Activated CD4-positive, alpha-beta T cell treated with anti-CD3 and anti-CD28 coated beads, Interleukin-10, Interleukin-2, amounts not matched to agents 100 ng/mL and 50 ng/mL, durations not matched to agents 16 hours and 8 hours (primary cell): ENCODE data around the gene MAPRE2.
"Not testable (repeated sequence)": the region's sequence is repeated elsewhere in the genome, so short reads cannot be mapped to it uniquely, and the experiment has no call there.

Source experiments
- DNase-seq: peaks from one replicate; pipeline ENCODE4 v3.0.0-alpha.2; 2020

The MAPRE2 gene

DNA sequence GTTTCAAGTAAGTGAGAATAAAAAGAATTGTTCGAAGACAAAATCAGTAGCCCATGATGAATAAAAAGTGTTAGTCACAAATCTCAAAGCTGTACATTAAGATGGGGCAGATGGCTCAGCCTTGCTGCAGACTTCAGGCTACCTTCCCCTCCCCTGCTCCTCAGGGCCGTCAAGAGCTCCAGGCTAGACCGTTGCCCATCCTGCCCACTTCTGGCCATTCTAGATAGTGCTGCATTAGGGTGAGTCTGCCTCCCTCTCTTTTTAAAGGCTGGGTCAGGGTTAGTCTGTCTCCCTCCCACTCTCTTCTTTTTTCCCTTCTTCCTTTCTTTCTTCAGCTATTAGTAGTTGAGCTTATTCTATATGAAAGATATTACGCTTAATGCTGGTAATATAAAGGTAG lies 86.0 kb downstream of the MAPRE2 start:
- no peak for DNase-seq

DNA sequence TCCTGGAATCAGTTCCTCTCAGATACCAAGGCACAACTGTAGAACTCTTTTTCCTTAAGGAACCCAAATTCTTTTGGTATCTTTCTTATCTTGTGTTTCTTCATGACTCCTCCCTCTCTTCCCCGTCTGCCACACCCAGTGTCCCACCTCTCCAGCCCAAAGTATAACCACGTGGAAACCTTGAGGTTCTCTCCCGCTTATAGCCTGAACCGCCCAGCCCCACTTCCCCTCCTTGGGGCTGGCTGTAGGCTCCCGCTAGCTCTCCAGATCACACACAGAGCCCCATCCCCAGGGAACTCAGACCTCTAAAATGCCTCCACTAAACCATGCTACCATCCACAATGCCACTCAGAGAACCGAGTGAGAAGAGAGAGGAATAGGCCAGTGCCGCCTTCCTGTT lies 87.5 kb downstream of the MAPRE2 start:
- no peak for DNase-seq

DNA sequence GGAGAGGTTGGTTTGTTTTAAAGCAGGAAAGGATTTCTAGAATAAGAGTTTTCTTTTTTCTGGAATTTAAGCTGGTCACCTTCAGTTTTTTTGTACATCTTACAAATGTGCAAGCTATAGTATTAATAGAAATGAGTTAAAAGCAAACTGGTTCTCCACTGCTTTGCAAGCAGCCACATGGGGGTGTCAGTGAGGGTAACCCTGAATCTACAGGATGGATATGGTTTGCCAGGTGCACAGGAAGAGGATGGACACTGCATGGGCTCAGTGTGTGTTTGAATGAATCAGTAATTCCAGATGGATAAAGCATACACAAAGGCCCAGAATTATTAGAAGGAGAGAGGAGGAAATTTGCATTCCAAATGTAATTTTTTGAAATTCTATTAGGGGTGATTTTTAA lies 89.0 kb downstream of the MAPRE2 start:
- no peak for DNase-seq

DNA sequence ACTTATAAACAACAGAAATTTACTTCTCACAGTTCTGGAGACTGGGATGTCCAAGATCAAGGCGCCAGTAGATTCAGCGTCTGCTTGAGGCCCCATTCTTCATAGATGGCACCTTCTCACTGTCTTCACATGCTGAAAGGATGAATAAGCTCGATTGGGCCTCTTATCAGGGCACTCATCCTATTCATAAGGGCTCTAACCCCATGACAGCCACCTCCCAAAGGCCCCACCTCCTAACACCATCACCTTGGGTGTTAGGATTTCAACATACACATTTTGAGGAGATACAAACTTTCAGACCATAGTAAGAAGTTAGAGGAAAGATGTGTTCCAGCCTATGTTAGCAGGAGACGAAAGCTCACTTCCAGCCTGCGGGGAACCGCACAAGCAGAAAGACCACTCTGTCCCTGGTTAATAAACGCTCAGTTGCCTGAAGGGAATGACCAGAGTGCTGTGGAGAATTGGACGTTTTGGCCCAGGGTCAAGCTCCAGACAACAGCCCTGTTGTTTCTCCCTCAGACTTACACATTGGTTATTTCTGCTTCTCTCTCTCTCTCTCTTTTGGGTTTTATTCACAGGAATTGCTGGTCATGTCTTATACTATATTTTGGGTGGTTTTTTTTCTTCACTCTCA lies 90.3 kb downstream of the MAPRE2 start:
- no peak for DNase-seq

DNA sequence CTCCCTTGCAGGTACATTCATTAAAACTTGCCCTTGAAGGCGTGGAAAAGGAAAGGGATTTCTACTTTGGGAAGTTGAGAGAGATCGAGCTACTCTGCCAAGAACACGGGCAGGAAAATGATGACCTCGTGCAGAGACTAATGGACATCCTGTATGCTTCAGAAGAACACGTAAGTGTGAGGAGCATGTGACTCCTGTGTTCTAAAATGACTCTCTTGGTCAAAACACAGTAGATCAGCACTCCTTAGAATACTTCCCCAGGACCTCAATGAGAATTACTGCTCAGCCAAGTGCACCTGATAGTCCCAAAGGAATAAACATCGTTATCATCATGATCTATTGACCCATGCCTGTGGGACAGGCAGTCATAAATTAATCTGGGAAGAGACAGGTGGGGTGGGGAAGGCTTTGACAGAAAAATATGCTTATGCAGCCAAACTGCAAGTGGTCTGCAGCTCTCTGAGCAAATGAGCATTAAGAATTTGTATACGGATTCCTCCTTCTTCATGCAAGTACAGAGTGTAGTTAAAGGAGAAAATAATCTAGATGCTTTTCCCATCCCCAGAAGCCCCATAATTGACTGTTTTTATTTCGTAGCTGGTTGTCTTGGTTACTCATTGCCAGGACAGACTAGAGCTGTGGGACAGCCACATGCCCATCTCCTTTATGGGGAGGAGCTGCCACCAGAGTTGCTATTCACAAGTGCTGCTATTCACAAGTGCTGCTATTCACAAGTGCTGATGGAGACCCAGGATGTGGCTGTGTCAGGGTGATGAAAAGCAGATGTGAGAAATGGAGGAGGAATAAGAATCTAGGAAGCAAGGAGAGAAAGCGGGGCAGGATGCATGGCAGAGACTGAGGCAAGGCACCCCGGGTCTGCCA lies 91.0 kb downstream of the MAPRE2 start:
- DNase-seq, result no peak

DNA sequence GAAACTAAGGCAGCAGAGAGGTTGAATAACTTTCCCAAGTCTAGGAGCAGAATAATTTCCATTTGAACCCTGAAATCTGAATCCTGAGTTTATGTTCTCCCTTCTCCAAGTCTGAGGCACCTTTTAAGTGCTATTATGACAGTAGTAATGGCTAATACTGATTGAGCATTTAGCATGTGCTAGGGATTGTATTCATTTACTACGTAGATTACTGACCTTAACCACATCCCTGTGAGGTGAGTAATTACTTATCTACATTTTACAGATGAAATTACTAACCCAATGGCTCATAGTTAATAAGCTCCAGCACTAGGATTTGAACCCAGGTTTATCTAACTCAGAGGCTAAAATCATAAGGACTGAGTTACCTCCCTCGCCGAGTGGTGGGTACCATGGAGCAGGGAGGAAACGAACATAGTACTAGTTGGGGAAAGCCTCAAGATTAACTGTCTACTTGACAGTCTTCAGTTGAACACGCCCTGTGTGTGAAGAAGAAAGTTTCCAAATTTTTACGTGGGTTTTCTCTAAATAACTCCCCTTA lies 93.0 kb downstream of the MAPRE2 start:
- DNase-seq, result peak; percentile 18

DNA sequence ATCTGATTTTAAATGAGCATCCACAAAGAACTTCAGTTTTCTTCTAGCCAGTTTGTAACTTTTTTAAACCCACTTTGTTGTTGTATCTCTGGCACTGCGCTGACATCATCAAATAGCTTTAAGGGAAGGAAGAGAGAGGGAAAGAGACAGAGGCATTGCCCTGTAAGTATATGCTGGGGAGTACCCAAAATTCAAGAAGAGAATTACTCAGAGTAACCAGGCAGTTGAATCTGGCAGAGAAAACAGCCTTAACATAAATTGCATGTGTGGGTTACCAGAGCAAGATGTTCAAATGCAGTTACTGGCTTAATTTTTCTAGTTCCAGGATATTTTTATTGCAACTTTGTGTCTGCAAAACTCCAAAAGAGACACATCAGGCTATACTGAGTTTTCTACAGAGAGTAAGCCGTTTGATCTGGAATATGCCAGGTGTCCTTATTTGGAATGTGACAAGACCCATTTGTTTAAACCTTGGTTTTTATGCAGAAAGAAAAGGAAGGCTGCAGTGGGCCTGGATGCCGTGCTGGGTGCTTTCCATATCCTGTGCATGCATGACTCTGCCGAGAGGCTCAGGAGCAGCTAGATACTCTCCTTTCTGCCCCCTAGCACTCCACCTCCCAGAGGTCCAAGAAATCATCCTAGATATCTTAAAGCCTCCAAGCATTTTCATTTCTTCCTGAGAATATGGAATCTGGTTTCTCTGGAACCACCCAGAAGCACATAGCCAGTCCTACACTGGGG lies 93.7 kb downstream of the MAPRE2 start:
- no peak for DNase-seq

DNA sequence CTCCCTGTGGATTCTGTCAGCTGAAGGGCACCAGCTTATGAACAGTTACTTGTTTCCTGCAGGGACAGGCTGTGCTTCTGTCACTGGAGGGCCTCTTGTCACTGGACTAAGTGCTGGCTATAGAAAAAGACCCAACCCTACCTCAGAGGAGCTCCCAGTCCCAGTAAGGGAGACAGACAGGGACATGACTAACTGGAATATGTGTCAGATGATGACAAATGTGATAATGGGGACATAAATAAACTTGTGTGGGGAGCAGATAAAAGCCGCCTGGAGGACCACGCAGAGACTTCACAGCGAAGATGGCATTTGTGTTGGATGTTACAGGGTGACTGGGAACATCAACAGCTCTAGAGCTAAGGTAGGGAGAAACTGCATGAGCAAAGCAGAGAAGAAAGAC lies 95.0 kb downstream of the MAPRE2 start:
- no peak for DNase-seq

DNA sequence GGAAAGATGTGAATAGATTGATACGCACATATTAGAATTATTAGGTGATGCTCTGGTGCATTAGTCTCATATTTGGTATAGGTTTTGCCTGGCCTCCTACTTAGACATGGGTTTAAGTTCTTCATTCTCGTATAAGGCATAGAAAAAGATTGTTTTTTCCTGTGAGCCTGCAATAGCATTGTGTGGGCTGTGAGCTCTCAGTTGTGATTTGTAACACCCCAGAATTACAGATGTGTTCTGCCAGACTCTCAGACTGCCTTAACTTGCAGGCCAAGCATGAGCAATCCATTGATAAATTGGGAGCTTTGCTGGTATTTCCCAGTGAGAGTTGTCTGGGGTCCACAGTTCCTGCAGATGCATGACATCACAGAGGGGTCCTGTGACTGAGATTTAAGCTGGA lies 95.7 kb downstream of the MAPRE2 start:
- no peak for DNase-seq

DNA sequence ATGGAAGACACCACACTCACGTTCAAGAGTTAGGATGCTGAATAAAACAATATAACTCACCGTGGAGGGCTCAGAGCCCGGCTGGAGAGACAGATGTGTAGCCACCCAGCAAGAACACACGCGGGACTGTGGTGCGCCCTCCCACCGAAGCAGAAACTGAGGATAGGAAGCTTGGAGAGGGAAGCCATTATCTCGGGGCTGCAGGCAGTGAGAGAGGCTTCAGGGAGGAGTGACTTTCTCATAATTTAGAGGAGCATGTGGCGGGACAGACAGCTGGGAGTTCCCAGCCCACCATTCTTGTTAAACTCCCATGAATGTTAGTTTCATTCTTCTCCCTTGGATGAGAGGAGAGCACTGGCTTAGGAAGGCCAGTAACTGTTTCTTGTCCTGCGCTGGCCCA lies 96.4 kb downstream of the MAPRE2 start:
- DNase-seq, result no peak

DNA sequence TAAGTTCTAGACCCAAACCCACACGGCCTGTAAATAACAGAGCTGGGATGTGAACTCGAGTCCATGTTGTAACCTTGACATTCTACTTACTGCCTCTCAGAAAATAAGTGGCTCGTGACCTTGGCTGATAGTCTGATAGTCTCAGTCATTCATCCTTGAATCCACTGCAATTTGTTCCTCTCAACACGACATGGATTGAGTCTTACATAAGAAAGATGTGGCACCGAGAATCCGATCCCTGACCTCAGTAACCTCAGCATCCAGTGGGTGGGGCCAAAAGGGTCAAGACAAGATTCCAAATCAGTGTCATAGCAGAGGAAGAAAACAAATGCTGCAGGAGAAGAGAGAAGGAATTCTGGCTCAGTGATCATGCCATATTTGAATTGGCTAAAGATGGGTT lies 97.6 kb downstream of the MAPRE2 start:
- DNase-seq, result no peak

DNA sequence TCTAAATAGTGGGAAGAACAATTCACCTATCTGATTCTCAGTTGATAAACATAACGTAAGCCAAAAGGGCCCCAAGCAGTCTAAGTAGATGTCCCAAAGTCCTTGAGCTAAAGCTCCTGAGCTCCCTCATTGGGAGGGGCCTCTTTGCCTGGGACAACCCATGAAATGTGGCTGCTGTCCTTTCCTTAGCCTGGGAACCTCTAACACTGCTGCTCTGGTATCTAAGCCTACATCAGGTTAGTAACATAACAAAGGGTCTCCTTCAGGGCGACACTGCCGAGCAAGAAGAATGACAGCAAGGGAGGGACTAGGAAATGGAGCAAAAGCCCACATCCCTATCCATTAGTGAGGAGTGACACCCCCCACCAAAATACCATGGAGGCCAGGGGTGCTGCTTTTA lies 98.3 kb downstream of the MAPRE2 start:
- DNase-seq, result no peak

DNA sequence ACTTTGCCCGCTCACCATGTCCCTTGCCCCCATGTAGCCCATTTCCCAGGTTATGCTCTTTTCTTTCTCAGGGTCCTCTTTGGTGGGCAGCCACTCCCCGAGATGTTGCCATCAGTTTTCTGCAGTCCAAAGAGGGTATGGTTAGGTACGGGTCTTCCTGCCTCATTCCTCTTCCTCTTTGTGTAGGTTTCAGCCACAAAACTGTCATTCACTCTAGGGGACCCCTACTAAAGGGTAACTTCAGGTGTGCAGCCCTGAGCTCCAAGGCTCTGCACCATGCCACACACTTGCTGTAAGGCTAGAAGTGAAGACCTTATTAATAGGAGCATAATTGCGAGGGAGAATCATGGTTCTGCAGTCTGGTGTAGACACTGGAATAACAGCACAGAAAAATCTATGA lies 99.9 kb downstream of the MAPRE2 start:
- DNase-seq, result no peak

DNA sequence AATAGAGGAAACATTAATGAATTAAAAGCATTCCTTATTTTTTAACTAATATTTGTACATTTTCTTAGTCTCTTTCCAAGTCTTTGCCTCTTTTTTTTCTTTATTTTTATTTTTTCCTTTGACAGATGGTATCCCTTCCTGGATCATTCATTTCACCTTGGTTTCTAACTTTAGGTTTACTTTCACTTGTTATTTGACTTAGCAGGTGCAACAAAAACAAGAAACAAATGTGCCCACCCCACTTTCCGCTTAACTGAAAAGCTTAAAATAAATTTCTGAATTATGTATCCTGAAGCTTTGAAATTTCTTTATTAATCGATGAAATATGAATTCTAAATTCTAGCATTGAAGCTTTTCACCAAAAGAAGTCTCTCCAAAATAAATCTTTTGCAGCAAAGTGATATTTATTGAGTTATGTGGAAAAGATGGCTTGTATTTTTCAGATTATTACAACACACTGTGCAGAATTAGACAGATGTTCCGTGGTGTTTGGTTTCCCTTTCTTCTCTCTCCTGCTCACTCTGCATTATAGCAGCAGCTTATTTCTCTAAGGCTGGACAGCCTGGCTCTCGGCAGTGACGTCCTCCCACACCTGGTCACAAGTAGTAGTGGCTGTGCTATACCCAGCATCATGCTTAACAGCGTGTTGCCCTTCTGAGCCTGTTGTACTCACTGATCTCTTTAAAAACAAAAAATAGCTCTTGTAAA lies 100.5 kb downstream of the MAPRE2 start:
- DNase-seq, result no peak

DNA sequence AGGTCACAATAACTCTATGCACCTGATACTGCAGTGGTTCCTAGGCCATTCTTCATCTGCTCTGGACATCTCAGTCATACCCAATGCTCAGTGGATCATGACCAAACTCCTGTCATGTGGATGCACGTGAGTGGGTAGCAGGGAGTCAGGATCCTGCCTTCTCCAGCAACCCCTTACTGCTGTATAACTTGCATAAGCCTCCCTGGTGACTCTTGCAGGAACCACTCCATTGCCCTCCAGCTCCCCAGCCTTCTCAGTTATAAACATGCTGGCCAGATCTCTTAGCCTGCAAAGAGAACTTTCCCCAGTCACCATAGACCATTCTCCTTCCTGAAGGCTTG lies 101.0 kb downstream of the MAPRE2 start:
- no peak for DNase-seq

DNA sequence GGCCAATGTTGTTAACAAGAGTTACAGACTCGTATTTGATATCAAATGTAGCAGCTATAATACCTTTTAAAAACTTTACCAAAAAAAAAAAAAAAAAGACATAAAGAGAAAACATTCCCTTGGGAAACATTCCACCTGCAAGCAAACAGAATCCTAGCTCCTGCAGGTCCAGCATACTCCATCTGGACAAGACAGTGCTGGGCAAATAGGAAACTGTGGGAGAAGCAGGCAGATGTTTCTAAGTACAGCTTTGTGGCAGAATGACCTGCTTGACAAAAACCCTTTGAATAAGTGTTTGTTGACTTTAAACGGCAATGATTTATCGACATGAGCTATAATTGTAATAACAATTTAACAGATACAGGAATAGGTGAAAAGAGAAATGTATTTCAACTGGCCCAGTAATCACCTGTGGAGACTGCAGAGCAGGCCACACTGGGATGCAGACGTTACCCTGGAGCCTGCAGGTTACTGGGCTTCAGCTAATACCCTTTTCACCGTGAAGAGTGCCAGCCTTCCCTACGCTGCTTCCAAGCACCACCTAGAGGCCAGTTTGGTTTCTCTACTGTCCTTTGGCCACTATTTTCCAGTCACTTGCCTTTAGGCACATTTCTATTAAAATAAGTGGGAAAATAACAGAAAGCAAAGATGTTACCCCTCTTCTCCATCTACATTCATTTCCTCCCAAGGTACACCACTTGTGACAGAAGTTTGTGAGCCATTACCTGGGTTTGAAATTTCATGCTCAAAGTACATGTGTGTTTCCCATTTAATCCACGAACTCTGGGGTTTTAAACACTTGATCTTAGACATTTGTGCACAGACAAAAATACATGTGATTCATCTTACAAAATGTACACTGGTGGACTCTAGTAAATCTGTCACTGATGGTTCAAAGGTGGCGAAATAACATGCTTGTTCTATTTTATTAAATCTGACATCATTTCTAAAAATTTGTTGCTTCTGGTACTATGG lies 102.7 kb downstream of the MAPRE2 start:
- DNase-seq, result peak; percentile 38

DNA sequence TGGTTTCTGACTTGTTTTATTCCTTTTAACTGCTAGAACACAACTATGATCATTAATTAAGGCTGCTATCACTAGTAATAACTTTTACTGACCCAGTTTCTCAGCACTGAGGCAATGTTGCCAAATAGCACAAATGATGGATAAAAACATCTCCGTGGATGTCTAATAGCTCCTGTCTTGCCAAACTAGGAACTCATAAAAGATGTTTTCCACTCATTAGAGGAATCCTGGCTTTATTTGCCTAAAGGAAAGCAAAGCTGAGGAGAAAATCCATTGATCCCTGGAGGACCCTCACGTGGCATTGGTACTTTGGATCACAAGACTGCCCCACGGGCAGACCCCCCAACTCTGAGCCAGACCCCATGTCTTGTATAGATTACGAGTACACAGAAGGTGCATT lies 103.5 kb downstream of the MAPRE2 start:
- no peak for DNase-seq

DNA sequence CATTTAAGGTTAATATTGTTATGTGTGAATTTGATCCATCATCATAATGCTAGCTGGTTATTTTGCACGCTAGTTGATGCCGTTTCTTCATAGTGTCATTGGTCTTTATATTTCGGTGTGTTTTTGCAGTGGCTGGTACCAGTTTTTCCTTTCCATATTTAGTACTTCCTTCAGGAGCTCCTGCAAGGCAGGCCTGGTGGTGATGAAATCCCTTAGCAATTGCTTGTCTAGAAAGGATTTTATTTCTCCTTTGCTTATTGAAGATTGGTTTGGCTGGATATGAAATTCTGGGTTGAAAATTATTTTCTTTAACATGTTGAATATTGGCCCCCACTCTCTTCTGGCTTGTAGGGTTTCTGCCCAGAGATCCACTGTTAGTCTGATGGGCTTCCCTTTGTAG lies 109.0 kb downstream of the MAPRE2 start:
- DNase-seq, result not testable (repeated sequence)

DNA sequence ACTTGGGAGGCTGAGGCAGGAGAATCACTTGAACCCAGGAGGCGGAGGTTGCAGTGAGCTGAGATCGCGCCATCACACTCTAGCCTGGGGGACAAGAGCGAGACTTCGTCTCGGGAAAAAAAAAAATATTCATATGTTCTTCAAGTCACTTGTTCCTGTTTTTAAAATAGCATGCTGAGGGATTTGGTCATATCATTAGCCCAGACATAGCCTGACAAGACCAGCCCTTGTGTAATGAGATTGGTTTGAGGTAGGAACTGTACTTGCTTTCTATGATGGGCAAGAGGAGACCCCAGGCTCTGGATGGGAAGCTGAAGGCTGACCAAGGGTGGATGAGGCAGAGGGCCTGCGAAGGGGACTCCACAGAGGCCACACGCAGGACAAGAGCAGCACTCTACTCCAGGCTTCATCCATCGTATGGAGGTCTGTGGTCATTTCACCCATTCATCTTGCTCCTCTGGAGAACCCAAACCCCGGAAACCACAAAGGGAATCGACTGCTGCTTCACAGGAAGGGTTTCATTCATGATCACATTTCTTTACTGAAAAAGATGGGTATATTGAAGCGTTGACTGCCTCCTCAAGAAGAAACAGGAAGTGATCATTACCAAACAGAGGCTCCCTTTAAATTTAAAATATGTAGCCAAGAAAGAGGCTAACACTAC lies 112.5 kb downstream of the MAPRE2 start:
- peak; percentile 52 for DNase-seq

DNA sequence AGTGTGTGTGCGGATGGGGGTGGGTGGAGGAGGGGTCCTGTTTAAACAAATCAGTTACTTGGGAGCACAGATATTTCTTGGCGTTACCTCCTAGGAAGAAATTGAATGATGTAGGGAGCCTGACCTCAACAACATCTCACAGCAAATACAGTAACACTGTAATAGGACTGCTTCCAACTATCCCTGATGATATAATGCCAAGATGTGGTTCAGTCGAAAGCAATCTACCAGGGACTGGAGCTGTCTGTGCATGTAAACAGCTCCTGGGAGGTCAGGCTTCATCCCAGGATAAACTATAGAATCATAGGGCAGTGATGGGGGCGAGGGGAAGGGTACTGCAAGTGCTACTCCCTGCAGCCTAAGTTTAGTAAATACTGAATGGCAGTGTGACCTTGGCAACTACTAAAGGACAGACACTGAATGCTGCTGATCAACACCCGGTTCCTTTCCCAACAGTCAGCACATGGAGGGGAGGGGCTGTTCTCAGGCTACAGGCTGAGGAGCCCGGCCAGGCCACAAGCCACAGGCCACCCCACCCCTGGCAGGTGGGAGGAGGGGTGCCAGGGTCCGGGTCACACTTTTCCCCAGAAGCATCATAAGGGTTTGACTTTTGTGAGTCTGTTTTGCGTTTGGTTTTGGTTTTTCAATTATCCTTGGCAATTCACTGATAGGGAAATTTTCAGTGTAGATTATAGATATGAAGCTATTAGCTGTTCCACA lies 114.3 kb downstream of the MAPRE2 start:
- DNase-seq, result no peak

DNA sequence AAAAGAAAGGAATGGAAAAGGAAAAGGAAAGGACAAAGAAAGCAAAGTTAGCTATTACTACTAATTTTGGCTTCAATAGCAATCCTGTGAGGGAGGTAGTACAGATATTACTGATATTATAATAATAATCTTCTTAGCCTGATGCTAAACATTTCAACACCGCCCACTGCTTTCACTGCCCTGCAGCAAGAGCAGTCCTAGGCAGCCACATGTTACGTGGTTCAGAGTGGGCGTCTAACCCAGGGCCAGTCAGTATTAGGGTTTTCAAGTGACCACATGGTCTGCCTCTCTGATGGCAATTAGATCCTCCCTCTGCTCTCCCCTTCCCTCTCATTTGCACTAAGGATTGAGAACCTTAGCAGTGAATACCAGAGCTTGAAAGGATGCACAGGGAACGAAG lies 116.0 kb downstream of the MAPRE2 start:
- no peak for DNase-seq
